AG09319 (cell line): ENCODE data around the gene MAMDC2.
"Not testable (repeated sequence)": the region's sequence is repeated elsewhere in the genome, so short reads cannot be mapped to it uniquely, and the experiment has no call there.

Experiments used
- DNase-seq: peaks from one replicate; pipeline ENCODE4 v3.0.0-alpha.2; 2010; ENCODE audit warnings: low read depth; ENCODE audit errors: extremely low read depth
- TF ChIP-seq, protein P1 (sequence below): IDR thresholded peaks from 2 replicates; pipeline ENCODE4 v1.5.1; 2011; ENCODE audit warnings: low read depth, mild to moderate bottlenecking, inconsistent platforms, low read length, moderate library complexity

Gene MAMDC2

DNA sequence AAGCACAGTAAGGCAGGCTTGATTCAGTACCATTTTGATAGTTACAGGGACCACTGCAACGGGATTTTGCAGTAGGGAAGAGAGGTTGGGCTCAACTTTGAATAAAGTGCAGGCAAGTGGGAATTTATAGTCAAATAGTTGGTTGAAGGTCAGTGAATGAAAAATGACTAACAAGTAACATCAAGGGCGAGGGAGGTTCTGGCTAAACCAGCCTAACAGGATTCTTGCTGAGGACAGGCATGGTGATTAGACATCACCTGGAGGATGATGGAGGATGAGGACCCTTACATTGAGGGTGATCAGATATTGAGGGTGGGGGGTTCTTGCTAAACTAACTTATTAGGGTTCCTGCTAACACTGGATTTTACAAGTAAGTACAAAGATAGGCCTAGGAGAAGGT is 149.1 kb downstream of the MAMDC2 start:
- DNase-seq, result no peak
- TF ChIP-seq, protein P1, sequence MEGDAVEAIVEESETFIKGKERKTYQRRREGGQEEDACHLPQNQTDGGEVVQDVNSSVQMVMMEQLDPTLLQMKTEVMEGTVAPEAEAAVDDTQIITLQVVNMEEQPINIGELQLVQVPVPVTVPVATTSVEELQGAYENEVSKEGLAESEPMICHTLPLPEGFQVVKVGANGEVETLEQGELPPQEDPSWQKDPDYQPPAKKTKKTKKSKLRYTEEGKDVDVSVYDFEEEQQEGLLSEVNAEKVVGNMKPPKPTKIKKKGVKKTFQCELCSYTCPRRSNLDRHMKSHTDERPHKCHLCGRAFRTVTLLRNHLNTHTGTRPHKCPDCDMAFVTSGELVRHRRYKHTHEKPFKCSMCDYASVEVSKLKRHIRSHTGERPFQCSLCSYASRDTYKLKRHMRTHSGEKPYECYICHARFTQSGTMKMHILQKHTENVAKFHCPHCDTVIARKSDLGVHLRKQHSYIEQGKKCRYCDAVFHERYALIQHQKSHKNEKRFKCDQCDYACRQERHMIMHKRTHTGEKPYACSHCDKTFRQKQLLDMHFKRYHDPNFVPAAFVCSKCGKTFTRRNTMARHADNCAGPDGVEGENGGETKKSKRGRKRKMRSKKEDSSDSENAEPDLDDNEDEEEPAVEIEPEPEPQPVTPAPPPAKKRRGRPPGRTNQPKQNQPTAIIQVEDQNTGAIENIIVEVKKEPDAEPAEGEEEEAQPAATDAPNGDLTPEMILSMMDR, result no peak

DNA sequence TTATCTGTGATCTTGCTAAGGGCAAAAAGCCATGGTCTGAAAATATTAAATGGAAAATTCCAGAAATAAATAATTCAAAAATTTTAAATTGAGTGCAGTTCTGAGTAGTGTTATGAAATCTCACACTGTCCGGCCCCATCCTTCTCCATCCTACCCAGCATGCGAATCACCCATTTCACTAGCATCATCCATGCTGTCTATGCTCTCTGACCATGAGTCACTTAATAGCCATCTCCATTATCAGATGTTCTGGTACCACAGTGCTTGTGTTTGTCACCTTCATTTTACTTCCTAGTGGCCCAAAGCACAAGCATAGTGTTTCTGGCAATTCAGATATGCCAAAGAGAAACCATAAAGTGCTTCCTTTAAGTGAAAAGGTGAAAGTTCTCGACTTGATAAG is 151.8 kb downstream of the MAMDC2 start:
- DNase-seq, result no peak
- TF ChIP-seq, protein P1, result no peak

- TF ChIP-seq, protein P1, result no peak
- DNase-seq, result no peak
These were observed 153.8 kb downstream of the MAMDC2 start for GRCh38 chr9:70197216-70198044.

GRCh38 chr9:70204743-70205142 is 161.1 kb downstream of the MAMDC2 start:
- DNase-seq, result not testable (repeated sequence)

DNA sequence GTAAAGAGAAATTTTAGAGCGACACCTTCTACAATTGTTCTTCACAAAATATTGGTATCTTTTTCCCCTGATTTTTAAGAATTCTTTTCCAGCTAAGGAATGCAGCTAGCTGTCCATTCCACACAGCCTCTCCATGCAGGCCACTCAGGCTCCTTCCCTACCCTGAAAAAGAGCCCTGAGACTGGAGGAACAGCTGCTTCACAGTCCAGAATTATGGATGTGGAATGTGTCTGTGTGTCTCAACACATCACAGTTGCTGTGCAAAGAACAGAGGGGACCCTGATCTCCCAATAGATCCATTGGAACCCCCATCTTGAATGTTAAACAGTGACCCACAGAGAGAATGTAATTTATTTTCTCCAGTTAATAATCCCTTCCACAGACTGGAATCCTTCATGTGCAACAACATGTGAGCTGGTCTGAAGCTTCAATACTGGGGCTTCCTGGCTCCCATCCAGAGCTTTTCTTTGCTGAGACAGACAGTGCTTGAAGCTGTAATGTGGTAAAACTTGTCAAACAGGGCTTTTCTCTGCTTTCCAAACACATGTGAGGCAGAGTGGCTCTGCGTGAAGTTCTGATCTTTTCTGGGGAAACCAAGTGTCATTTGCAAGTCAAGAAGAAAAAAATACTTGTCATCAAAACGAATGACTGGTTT is 161.8 kb downstream of the MAMDC2 start:
- TF ChIP-seq, protein P1, result no peak
- no peak for DNase-seq

GRCh38 chr9:70217029-70217428 is 173.4 kb downstream of the MAMDC2 start:
- DNase-seq, result no peak
- TF ChIP-seq, protein P1, result no peak

DNA sequence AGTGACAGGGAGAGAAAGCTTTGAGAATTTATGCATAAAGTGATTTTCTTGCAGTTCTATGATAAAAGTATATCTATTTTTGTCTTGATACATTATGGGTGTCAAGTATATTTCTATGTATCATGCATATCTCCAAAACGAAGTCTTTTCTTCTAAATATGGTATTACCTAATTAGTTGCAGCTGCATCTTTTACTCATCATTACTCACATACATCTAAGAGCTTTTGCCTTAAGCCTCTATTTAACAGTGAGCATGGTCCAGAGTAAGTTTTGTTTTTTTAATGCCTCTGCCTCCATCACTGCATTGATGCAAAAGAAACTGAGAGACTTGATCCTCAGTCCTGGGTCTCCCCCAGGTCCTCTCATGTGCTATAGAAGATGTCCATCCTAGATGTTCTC is 175.1 kb downstream of the MAMDC2 start:
- DNase-seq, result no peak
- TF ChIP-seq, protein P1, result no peak

DNA sequence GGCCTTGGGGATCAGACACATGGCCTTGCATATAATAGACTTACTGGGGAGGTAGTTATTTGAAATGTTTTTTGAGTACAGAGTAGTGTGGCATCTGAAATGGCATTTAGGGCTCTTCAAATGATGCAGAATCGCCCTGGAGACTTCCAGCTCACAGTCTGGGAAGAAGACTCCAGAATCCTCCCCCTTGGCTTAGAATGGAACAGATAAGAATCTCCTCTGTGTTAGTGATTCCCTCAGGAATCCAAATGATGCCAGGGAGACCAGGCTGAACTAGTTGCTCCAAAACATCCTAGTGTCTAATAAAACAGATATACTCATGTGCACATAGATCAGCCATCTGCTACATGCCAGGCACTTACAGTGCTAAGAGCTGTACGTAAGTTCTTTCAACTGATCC is 176.6 kb downstream of the MAMDC2 start:
- DNase-seq, result no peak
- TF ChIP-seq, protein P1, result no peak
